GM23248 (cell line): ENCODE results near the gene CTTNBP2. TPM values are rescaled to one million over a fixed set of nuclear protein-coding genes. Genes with fewer than 3 reads are reported as not detected.

Source experiments
- DNase-seq: peaks from one replicate; pipeline ENCODE4 v3.0.0-alpha.2; 2015
- H2AFZ ChIP-seq: fragments of 200-600 bp; sonication (generic); 2 replicates; pipeline ENCODE4 v1.6.1; 2016; ENCODE audit warnings: antibody characterized with exemption
- H3F3A ChIP-seq: fragments of 200-600 bp; sonication (generic); 2 replicates; pipeline ENCODE4 v1.6.1; 2016; ENCODE audit warnings: mild to moderate bottlenecking, antibody characterized with exemption, mixed run types; ENCODE audit not compliant: insufficient read depth
- H3K27ac ChIP-seq: fragments of 200-600 bp; sonication (generic); 2 replicates; pipeline ENCODE4 v1.5.1; 2016; ENCODE audit warnings: mild to moderate bottlenecking
- H3K27me3 ChIP-seq: fragments of 200-600 bp; sonication (generic); replicated peaks from 2 replicates; pipeline ENCODE4 v1.6.1; 2016; ENCODE audit warnings: mild to moderate bottlenecking; ENCODE audit not compliant: insufficient read depth
- H3K36me3 ChIP-seq: fragments of 200-600 bp; sonication (generic); 2 replicates; pipeline ENCODE4 v1.6.1; 2016; ENCODE audit warnings: low read depth, mild to moderate bottlenecking
- H3K4me1 ChIP-seq: fragments of 200-600 bp; sonication (generic); 2 replicates; pipeline ENCODE4 v1.6.1; 2016; ENCODE audit warnings: mild to moderate bottlenecking; ENCODE audit not compliant: insufficient read depth
- H3K4me2 ChIP-seq: fragments of 200-600 bp; sonication (generic); one replicate; pipeline ENCODE4 v1.6.1; 2016; ENCODE audit warnings: mild to moderate bottlenecking; ENCODE audit not compliant: unreplicated experiment
- H3K4me3 ChIP-seq: fragments of 200-600 bp; sonication (generic); 2 replicates; pipeline ENCODE4 v1.5.1; 2016; ENCODE audit warnings: mild to moderate bottlenecking
- H3K79me2 ChIP-seq: fragments of 200-600 bp; sonication (generic); 2 replicates; pipeline ENCODE4 v1.6.1; 2016; ENCODE audit warnings: mild to moderate bottlenecking; ENCODE audit not compliant: insufficient read depth
- H3K9ac ChIP-seq: fragments of 200-600 bp; sonication (generic); 2 replicates; pipeline ENCODE4 v1.6.1; 2016; ENCODE audit warnings: mild to moderate bottlenecking
- H3K9me2 ChIP-seq: fragments of 200-600 bp; sonication (generic); 2 replicates; pipeline ENCODE4 v1.6.1; 2016; ENCODE audit warnings: mixed run types, mild to moderate bottlenecking, moderate library complexity; ENCODE audit not compliant: insufficient read depth
- H3K9me3 ChIP-seq: fragments of 200-600 bp; sonication (generic); one replicate; pipeline ENCODE4 v1.6.1; 2017; ENCODE audit warnings: low read depth
- H4K20me1 ChIP-seq: fragments of 200-600 bp; sonication (generic); 2 replicates; pipeline ENCODE4 v1.6.0; 2016; ENCODE audit not compliant: insufficient read depth
- EZH2 ChIP-seq: fragments of 200-600 bp; sonication (generic); IDR thresholded peaks from 2 replicates; pipeline ENCODE4 v1.6.1; 2018; ENCODE audit warnings: antibody characterized with exemption, mild to moderate bottlenecking; ENCODE audit not compliant: insufficient read depth, poor library complexity, severe bottlenecking
- EZH2phosphoT487 ChIP-seq: fragments of 200-600 bp; sonication (generic); IDR thresholded peaks from 2 replicates; pipeline ENCODE4 v1.6.1; 2018; ENCODE audit warnings: antibody characterized with exemption, moderate library complexity, mild to moderate bottlenecking, low read depth; ENCODE audit not compliant: insufficient read depth
- WGBS, 2 experiments: methylation state at CpG; one replicate each; pipeline ENCODE4 v1.1.6; 2015 to 2017; ENCODE audit warnings: low lambda C conversion rate in 2 of 2, low coverage in 1 of 2; ENCODE audit errors: missing lambda C conversion rate in 2 of 2; 5-methylcytosine and 5-hydroxymethylcytosine counted together
- in situ Hi-C: fragments of 300-500 bp; cut with MboI; formaldehyde crosslinking; loops from 2 replicates; pipeline ENCODE4 v1.15.0; 2020
- polyA plus RNA-seq: library from polyadenylated mRNA; unstranded; fragments of >200 nt; fragmentation: Nextera tagmentation; extraction: Ambion mirVana; gene quantifications from 2 replicates; pipeline ENCODE4 v1.2.1, GENCODE V29; 2016
- total RNA-seq: library from RNA; depleted of rRNA; stranded (reverse); fragments of >200 nt; shearing (Covaris generic); gene quantifications from 2 replicates; pipeline ENCODE4 v1.2.3, GENCODE V29; 2014

Gene CTTNBP2
- total and polyA plus RNA-seq, 2 experiments from 2014 or later: not detected

DNA sequence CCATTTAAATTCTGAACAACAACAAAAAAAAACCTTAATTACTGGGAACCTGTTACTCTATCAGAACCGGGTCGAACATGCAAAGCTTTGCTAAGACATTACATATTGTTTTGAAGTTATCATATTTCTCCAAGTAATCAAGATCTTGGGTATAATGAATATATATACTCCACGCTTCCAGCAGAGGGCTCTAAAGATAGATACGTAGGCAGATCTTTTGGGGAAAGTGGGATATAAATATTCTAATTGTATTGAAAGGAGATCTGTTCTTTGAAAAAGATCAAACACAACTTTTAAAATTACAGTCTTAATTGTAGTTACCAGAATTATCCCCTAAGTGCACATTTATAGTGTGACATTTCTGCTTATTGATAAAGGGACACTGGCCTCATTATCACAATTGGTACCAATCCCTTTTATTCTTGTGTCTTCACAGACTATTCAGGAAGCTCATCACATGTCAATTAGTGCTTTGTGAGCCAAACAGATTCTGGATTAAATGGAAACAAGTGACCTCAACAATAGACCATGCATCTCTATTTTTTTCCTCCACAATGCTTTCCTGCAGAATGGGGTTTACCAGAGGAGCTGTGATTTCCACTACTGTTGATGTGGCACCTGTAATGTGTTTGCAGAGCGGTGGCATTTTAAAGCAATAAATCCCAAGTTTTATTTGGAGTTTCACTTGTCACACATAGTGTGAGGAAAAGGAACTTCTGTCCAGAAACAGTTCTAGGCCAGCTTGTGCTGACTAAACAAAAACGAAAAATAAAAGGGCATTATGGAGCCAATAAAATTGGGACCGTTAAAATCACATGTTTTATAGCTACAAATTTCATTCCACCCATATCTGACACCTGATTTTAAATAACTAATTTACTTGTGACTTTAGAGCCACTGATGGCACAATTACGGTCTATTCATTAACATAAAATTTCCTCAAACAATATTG, 122.4 kb downstream of the CTTNBP2 start:
- Histone ChIP-seq H3K4me2 (no peak overlapping the region), H2AFZ (no peak overlapping the region), H4K20me1 (no peaks in the 10 kb centered on the region), H3K4me3 (no peak overlapping the region), H3K9me3 (no peaks in the 10 kb centered on the region), H3K4me1 (no peaks in the 10 kb centered on the region), H3K9me2 (no peaks in the 10 kb centered on the region), H3K9ac (no peak overlapping the region), H3K27me3 (no peaks in the 10 kb centered on the region), H3K36me3 (no peaks in the 10 kb centered on the region), H3K27ac (no peak overlapping the region), H3K79me2 (no peaks in the 10 kb centered on the region), H3F3A (no peaks in the 10 kb centered on the region)
- TF ChIP-seq EZH2phosphoT487: no peak
- TF ChIP-seq EZH2: no peak
- in situ Hi-C loops: no loop called here
- DNase-seq: peak; percentile 66
- WGBS, 2 experiments: 6 to 9% methylated on average over 8 of the region's 8 CpGs

DNA sequence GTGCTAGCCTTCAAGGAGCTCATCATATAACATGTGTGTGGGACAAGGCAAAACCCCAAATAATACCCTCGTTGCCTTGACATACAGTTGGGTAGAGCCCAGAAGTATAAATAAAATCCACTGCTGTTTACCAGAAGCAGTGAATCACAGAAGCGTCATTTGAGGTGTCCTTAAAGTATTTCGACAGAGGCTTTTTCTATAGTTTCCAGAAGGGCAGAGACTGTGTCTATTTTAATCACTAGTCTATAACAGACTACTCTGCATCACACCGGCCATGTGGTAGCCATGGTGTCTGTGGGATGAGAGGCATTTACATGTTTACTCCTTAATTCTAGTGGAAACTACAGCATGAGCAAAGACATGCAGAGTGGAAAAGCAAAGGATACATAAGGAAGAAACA, 131.3 kb downstream of the CTTNBP2 start:
- H3K9ac ChIP-seq: no peak overlapping the region
- H3K9me3 ChIP-seq: no peaks in the 10 kb centered on the region
- no peak for TF ChIP-seq EZH2
- no peak for TF ChIP-seq EZH2phosphoT487
- H3K4me2 ChIP-seq: no peak overlapping the region
- 6 to 12% methylated on average over 4 of the region's 4 CpGs for WGBS, 2 experiments
- no peak overlapping the region for H3K4me3 ChIP-seq
- peak; percentile 23 for DNase-seq
- no peaks in the 10 kb centered on the region for H3K79me2 ChIP-seq
- H3K4me1 ChIP-seq: no peaks in the 10 kb centered on the region
- H3K27ac ChIP-seq: no peak overlapping the region
- H3K27me3 ChIP-seq: no peaks in the 10 kb centered on the region
- H2AFZ ChIP-seq: no peak overlapping the region
- no peaks in the 10 kb centered on the region for H3K36me3 ChIP-seq
- in situ Hi-C loops: no loop called here
- no peaks in the 10 kb centered on the region for H4K20me1 ChIP-seq
- H3K9me2 ChIP-seq: no peaks in the 10 kb centered on the region
- no peaks in the 10 kb centered on the region for H3F3A ChIP-seq

DNA sequence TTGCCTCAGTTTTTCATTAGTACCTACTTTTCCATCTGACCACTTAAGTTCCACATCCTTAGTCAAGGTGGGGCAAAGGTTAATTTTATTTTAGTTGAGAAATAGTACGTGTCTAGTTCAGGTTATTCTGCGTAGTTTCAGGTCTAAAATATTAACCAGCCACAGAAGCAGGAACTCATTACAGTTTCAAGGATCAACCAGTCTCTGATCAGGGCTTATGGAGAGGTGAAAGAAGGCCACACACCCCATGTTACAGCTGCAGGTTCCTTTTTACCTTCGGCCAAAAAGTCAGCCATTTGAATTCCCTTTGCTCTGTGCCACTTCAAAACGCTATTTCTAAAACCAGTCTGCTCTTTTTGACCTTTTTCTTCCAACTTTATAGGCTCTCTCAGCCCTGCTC, 134.2 kb downstream of the CTTNBP2 start:
- Histone ChIP-seq H3K9ac (no peak overlapping the region), H3K27ac (no peak overlapping the region), H2AFZ (no peak overlapping the region), H3K27me3 (no peaks in the 10 kb centered on the region), H3K9me2 (no peaks in the 10 kb centered on the region), H3K4me1 (no peaks in the 10 kb centered on the region), H3K4me2 (no peak overlapping the region), H3K9me3 (no peaks in the 10 kb centered on the region), H3K36me3 (no peaks in the 10 kb centered on the region), H4K20me1 (no peaks in the 10 kb centered on the region), H3F3A (no peaks in the 10 kb centered on the region), H3K4me3 (no peak overlapping the region), H3K79me2 (no peaks in the 10 kb centered on the region)
- in situ Hi-C loops: no loop called here
- DNase-seq: no peak
- TF ChIP-seq EZH2: no peak
- TF ChIP-seq EZH2phosphoT487: no peak
- 7 to 12% methylated on average over 4 of the region's 4 CpGs for WGBS, 2 experiments

DNA sequence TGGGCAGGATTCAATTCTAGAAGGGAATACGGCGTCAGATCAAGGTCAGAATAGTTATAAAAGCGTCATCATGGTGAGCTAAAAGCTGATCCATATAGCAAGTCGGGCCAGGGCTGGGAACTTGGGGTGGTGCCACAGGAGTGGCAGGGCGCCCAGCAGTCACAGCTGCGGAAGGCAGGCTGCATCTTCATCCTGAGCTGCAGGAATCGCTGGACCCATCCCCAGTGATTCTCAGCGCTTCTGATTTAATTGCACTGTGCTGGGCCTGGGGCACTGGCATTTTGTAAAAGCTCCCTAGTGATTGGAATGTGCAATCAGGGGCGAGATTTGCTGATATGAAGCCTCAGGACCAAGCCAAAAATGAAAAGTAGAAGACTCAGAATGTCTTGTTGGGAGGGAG, 135.3 kb downstream of the CTTNBP2 start:
- in situ Hi-C loops: no loop called here

More for the DNA sequence above, 135.3 kb downstream of the CTTNBP2 start:
- H3K4me1 ChIP-seq: no peaks in the 10 kb centered on the region
- no peak overlapping the region for H3K4me3 ChIP-seq
- H3K9me3 ChIP-seq: no peaks in the 10 kb centered on the region
- H3K27ac ChIP-seq: no peak overlapping the region
- H3K36me3 ChIP-seq: no peaks in the 10 kb centered on the region
- no peaks in the 10 kb centered on the region for H3K9me2 ChIP-seq
- no peak overlapping the region for H3K4me2 ChIP-seq
- no peaks in the 10 kb centered on the region for H4K20me1 ChIP-seq
- no peaks in the 10 kb centered on the region for H3K79me2 ChIP-seq
- TF ChIP-seq EZH2: no peak
- no peak for TF ChIP-seq EZH2phosphoT487
- peaks cover 5% of the 10 kb centered on the region; the same call in 1 of the 2 replicates for H3K27me3 ChIP-seq
- H3K9ac ChIP-seq: no peak overlapping the region
- 9% methylated on average over 9 of the region's 9 CpGs for WGBS, 2 experiments
- H3F3A ChIP-seq: no peaks in the 10 kb centered on the region
- no peak overlapping the region for H2AFZ ChIP-seq
- DNase-seq: no peak
